ENCODE data around the gene ZNF488.

GRCh38 chr10:47317251-47317650 lies 66.8 kb downstream of the ZNF488 start:
- TF ChIP-seq EZH2 (IDR thresholded peaks at IDR 0.05) (no peak), POLR2AphosphoS5 (IDR thresholded peaks at IDR 0.05; ENCODE audit: borderline replicate concordance, low read depth, low read length) (no peak), FOXP2 (optimal IDR thresholded peaks at IDR 0.05; ENCODE audit: control extremely low read depth, extremely low read length, insufficient read depth) (no peak)

Data from SK-N-MC (cell line).